NCI-H2081 treated with DMSO at 0.1 percent for 48 hours (cell line): Measurements from ENCODE around the gene RORB.

Source experiments
- DNase-seq: peaks from one replicate; lab custom pipeline; 2025; lab: John Stamatoyannopoulos, UW

RORB gene

DNA sequence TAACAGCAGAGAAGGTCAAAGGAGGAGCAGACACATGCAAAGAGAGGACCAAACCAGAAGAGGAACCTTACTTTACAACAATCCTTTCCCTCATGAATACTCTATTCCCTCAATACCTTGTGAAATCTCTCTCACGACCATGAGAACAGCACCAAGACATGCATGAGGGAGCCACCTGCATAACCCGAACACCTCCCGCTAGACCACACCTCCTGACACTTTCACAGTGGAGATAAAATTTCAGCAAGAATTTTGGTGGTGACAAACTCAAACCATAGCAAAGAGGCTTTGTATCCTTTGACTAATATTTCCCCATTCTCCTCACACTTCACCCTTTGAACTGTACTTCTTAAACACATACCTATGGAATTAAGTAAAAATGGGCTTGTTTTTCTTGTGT, 101.7 kb downstream of the RORB start:
- DNase-seq: no peak

GRCh38 chr9:74609671-74610405, 112.7 kb downstream of the RORB start:
- DNase-seq: no peak

GRCh38 chr9:74610523-74611061, 113.5 kb downstream of the RORB start:
- DNase-seq: no peak

DNA sequence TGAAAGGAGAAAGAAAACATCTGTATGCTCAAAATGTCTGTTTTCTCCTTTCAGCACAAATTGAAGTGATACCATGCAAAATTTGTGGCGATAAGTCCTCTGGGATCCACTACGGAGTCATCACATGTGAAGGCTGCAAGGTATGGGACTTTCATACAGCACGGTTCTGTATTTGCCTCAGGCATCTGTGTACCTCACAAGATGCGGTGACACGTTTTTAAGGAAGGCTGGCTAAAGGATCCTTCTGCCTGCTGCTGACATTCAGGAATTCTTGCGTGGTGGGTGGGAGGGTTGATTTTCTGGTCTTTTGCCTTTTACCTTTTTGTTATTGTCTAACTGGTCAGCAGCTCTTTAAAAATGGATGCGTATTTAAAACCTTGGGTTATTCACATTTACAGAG, 133.1 kb downstream of the RORB start:
- DNase-seq: no peak

- no peak for DNase-seq
Observed at GRCh38 chr9:74639112-74639511, 142.0 kb downstream of the RORB start.

- no peak for DNase-seq
Observed at GRCh38 chr9:74642376-74642775, 145.2 kb downstream of the RORB start.

DNA sequence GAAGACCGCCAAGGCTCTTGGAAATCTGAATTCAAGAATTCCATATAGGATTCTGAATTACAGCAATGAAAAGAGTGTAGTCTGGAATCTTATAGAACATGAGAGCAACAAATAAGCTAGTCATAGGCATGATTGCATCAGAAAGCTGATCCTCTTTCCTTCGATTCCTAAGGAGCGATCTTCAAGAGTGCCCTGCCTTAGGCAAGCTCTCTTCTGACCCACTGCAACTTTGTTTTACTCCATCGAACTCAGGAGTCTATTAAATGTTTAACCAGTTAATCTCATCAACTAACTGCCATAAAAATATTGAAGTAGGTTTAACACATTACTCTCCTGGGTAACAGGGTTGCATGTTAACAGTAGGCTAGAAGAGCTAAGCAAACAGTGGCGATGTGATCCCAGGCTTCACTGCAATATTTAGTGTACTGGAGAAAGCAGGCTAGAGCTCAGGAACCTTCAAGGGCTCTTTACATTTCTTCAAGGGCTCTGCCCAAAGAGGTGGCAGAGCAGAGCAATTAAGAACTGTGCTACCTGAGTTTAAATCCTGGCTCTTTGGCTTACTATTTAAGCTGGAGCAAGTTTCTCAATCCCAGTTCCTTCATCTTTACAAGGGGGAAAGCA, 146.3 kb downstream of the RORB start:
- DNase-seq: no peak

GRCh38 chr9:74644023-74644422, 146.9 kb downstream of the RORB start:
- no peak for DNase-seq

DNA sequence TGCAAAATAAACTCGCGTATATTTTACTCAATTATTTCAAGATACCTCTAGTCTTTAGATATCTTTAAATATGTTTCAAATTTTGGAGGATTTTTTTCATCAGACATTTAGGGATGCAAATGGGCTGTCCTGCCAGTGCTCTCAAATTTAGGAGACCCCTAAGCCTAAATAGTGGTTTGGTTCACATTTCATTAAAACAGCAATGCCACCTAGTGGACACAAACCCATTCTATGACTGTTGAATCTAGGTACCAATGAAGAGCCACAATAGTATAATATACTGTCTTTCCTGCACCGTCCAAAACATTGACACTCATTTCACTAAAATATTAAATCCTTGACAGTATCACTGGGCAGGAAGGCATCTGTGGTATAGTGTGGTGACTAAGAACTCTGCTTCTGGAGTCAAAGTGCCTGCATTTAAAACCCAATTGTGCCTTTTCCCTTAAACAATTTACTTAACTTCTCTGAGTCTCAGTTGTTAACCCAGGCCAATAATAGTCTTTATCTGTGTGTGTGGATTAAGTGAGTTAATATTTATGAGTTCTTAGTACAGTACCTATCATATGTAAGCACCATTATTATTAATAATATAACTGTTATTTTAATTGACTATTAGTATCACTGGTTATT, 148.0 kb downstream of the RORB start:
- DNase-seq: no peak

GRCh38 chr9:74653410-74654080, 156.4 kb downstream of the RORB start:
- DNase-seq: no peak

- no peak for DNase-seq
Observed at GRCh38 chr9:74662674-74663073, 165.5 kb downstream of the RORB start.

- no peak for DNase-seq
Observed at GRCh38 chr9:74663439-74663838, 166.3 kb downstream of the RORB start.

DNA sequence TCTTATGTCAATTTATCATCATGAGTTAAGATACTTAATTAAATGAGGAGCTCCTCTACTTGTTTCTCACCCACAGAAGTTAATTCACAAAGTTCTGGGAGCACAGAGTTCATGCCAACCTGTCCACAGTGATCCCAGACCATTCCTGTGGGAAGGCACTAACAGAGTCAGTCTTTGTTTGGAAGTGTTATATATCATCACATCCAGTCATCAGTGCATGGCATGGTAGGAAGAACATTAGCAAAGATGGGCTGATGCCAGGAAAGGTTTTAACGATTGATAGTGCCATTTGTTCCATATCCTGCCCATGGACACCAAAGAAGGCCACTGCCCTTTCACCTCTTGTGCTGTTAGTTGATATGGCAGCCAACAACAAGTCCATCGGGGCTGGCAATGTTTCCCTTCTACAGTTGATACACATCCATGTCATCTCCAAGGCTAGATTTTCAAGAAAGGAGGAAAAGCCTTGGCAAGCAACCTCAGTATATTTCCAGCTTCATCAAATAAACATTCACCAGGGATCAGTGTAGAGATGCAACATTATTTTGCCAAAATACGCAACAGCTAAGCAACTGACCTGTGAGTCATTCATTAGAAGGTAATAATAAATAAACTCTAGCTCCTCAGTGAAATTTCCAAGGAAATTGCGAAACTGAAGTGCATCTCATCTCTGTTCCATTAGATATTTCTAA, 169.6 kb downstream of the RORB start:
- no peak for DNase-seq

DNA sequence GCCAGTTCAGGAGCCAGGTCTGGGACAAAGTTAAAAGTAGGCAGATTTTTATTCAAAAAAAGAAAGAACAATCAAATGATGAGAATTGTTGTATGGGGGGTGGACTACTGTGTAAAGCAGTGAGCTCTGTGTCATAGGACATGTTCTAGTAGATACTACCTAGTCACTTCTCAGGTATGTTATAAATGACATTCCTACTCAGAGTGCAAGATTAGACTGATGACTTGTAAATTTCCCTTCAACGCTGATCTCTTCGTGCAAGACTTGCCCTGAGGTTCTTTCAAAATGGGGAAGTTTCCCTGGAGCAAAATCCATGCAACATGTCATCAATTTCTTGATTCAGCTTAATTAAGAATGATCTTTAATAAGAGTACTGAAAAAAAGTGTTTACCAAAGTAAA, 175.1 kb downstream of the RORB start:
- DNase-seq: no peak

DNA sequence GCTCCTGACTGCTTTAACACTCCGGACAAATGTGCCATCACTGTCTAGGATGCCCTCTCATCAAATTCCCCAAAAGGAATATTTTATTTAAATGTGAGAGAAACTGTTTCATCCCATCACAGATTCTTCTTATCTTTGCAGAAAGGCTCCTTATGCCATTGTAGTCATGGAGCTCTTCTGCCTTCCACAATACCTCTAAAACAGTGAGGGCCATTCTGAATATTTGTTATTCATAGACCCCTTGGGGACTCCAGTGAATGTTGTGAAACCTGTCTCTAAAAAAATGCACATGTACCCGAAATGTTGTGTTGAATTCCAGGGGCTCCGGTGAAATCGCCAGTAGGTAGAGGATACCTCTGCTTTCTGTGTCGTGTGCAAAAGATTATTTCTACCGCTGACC, 176.9 kb downstream of the RORB start:
- no peak for DNase-seq

- DNase-seq: no peak
Observed at GRCh38 chr9:74681906-74682305, 184.8 kb downstream of the RORB start.

- DNase-seq: no peak
Observed at GRCh38 chr9:74683322-74683721, 186.2 kb downstream of the RORB start.

- no peak for DNase-seq
Observed at GRCh38 chr9:74691058-74691457, 193.9 kb downstream of the RORB start.

- DNase-seq: no peak
Observed at GRCh38 chr9:74696520-74696919, 199.4 kb downstream of the RORB start.

DNA sequence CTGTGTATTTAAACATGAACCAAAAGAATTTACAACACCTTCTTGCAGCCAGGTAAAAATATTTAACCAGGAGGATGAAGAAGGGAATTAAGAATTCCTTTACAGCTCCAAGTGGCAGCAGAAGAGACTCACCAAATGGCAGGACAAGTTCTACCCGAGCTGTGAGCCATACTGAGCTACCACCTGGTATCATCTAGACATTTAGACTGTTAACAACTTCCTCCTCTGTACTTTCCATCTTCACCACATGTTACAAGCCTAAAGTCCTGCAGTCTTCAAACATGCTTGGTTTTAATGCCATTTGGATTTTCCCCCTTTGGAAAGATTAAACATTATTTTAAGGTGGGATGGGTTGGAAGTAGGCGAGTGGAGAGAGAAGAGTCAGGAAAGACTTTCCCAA, 200.4 kb downstream of the RORB start:
- DNase-seq: no peak

- DNase-seq: no peak
Observed at GRCh38 chr9:74711341-74711740, 214.2 kb downstream of the RORB start.

DNA sequence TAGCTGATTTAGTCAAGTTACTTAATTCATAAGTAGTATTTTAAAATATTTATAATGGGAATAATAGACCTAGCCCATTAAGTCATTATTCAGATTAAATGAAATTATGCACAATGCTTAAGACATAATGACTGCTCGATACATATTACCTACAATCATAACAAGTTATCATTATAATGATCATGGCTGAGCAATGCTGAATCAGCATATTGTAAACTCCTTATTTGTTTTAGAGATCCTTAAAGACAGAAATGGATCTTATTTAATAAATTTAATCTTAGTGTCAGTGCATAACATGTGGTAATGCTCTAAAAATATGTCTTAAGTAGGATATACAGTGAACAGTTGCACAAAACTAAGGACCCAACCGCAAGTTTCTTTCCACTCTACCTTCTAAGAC, 221.6 kb downstream of the RORB start:
- DNase-seq: no peak
